Stomach (tissue), 9 donors: ENCODE measurements around the gene NR6A1. TPM values are rescaled to one million over a fixed set of nuclear protein-coding genes. Genes with fewer than 3 reads are reported as not detected.

Source experiments
- DNase-seq, 2 donors: peaks; one replicate each; pipeline versions ENCODE4 v3.0.0 to v3.0.0-alpha.2; 2013 to 2019
- H3K27ac ChIP-seq, 5 donors: fragments of 200-600 bp in 4 of 5; sonication (generic) in 4 of 5; one replicate each; pipeline ENCODE4 v1.5.1; 2013 to 2019; ENCODE audit warnings: mild to moderate bottlenecking in 1 of 5, moderate library complexity in 1 of 5
- H3K27me3 ChIP-seq, 3 donors: fragments of 200-600 bp; sonication (generic); one replicate each; pipeline ENCODE4 v1.5.1; 2017 to 2019; ENCODE audit warnings: mixed run types in 1 of 3
- H3K36me3 ChIP-seq, 4 donors: fragments of 200-600 bp; sonication (generic); 1 replicate in 3 of 4; 2 replicates in 1 of 4; pipeline ENCODE4 v1.5.1; 2016 to 2019
- H3K4me1 ChIP-seq, 4 donors: fragments of 200-600 bp; sonication (generic); one replicate each; pipeline ENCODE4 v1.5.1; 2016 to 2019
- H3K4me3 ChIP-seq, 4 donors: fragments of 200-600 bp; sonication (generic) in 3 of 4; one replicate each; pipeline ENCODE4 v1.5.1; 2016 to 2019; ENCODE audit warnings: mild to moderate bottlenecking in 1 of 4
- H3K9me3 ChIP-seq, 4 donors: fragments of 200-600 bp; sonication (generic); one replicate each; pipeline ENCODE4 v1.5.1; 2016 to 2019
- CTCF ChIP-seq, 7 experiments: fragments of 450-650 bp in 4 of 7; fragments of 200-600 bp in 3 of 7; sonication (generic) in 3 of 7; IDR thresholded peaks; one replicate each; pipeline ENCODE4 v1.5.1; 2016 to 2019; ENCODE audit warnings: antibody characterized with exemption in 7 of 7, control low read depth in 2 of 7, mild to moderate bottlenecking in 1 of 7
- EP300 ChIP-seq: sonication (generic); formaldehyde crosslinking; IDR thresholded peaks from one replicate; pipeline ENCODE4 v1.6.1; 2017; ENCODE audit warnings: antibody characterized with exemption
- POLR2A ChIP-seq, 4 donors: fragments of 450-650 bp; IDR thresholded peaks; one replicate each; pipeline ENCODE4 v1.6.1; 2016; ENCODE audit warnings: antibody characterized with exemption in 4 of 4, control low read depth in 2 of 4, mild to moderate bottlenecking in 1 of 4, moderate library complexity in 1 of 4
- POLR2AphosphoS5 ChIP-seq, 3 donors: sonication (generic); formaldehyde crosslinking; IDR thresholded peaks; one replicate each; pipeline ENCODE4 v1.6.1; 2016; ENCODE audit warnings: antibody characterized with exemption in 3 of 3
- WGBS, 5 donors: extraction: QIAGEN DNeasy Blood & Tissue Kit in 3 of 5; methylation state at CpG; one replicate each; pipeline versions ENCODE4 v1.1.5 to v1.1.7; 2013 to 2018; 5-methylcytosine and 5-hydroxymethylcytosine counted together
- intact Hi-C: fragments of 100-400 bp; cut with DNase I; formaldehyde crosslinking; loops from one replicate; pipeline ENCODE4 v1.15.1; 2023; ENCODE audit warnings: low total_unique reads
- polyA plus RNA-seq, 3 donors: library from polyadenylated mRNA; stranded (reverse); fragments of 200-250 nt; gene quantifications; one replicate each; pipeline ENCODE4 v1.2.3, GENCODE V29; 2013
- total RNA-seq, 5 donors: library from RNA; depleted of rRNA; stranded (reverse); fragments of >200 nt; gene quantifications; one replicate each; pipeline versions ENCODE4 v1.1.0 to v1.2.3, GENCODE V29; 2014 to 2016
- donor health status: healthy with polysubstance abuse.
- donor health status: Bipolar disorder and iron deficiency.
- donor health status: healthy.

The NR6A1 gene
- total and polyA plus RNA-seq, 8 donors: 0.15 to 3.2 (median 1.5) TPM; not detected in 1

DNA sequence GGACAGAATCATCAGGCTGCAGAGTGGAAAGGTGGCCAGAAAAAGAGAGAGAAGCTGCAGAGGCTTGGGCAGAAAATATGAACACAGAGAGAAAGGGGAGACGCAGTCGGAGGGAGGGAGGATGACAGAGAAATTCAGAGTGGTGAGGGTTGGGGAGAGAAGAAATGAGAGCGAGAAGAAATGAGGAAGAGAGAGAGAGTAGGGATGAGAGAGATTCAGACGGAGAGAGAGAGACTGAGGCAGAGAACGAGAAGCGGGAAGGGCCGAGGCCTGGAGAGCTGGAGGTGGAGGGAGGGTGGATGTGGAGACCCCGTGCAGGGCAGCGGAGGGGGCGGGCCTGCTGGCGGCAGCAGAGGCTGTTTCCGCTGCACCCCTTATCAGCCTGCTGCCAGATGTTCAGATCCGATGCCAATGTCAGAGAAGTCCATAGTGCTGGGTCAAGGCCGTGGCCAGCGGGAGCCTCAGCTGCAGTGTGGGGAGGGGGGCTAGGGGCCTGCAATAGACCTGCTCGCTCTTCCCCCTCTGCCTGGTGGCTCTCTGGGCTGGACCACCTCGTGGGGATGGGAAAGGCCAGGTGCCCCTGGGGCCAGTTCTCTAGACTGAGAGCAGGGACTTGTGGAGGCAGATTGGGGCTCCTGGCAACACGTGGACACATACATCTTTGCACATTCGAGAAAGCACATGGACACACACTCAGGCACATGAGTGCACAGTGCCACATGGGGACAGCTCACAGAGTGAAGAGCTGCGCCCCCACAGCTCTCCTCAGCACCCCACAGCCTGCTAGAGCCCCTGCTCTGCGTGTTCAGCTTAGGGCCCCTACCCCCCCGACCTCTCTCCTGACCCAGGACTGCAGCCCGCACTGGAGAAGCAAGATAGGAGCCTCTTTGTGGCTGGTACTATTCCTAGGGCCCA is 259.0 kb downstream of the NR6A1 start:
- peak in 1 of 2 donors; percentile 60 for DNase-seq
- 34 to 40% (median 36%) methylated on average over 20 to 23 of the region's 23 CpGs for WGBS, 5 donors
- Histone ChIP-seq H3K27me3 (peaks cover 0 to 34% (median 12%) of the 10 kb centered on the region in 3 donors), H3K36me3 (no peaks in the 10 kb centered on the region), H3K4me3 (no peak overlapping the region), H3K4me1 (peaks cover 0 to 12% (median 0%) of the 10 kb centered on the region in 4 donors), H3K27ac (no peak overlapping the region), H3K9me3 (no peaks in the 10 kb centered on the region)
- no peak for TF ChIP-seq POLR2AphosphoS5 (IDR thresholded peaks at IDR 0.05)
- TF ChIP-seq CTCF (IDR thresholded peaks at IDR 0.05): no peak
- no peak for TF ChIP-seq POLR2A (IDR thresholded peaks at IDR 0.05)
- no peak for TF ChIP-seq EP300
- intact Hi-C loops: no loop called here

- Histone ChIP-seq H3K4me3 (no peak overlapping the region), H3K27ac (no peak overlapping the region), H3K27me3 (peaks cover 0 to 41% (median 12%) of the 10 kb centered on the region in 3 donors), H3K9me3 (no peaks in the 10 kb centered on the region), H3K4me1 (peaks cover 0 to 12% (median 0%) of the 10 kb centered on the region in 4 donors), H3K36me3 (no peaks in the 10 kb centered on the region)
- 67 to 79% (median 71%) methylated on average over 4 to 6 of the region's 6 CpGs for WGBS, 5 donors
- DNase-seq: no peak
- TF ChIP-seq POLR2A (IDR thresholded peaks at IDR 0.05) (no peak), EP300 (no peak)
- intact Hi-C loops: no loop called here
Observed at GRCh38 chr9:124511426-124511840, 259.7 kb downstream of the NR6A1 start.

DNA sequence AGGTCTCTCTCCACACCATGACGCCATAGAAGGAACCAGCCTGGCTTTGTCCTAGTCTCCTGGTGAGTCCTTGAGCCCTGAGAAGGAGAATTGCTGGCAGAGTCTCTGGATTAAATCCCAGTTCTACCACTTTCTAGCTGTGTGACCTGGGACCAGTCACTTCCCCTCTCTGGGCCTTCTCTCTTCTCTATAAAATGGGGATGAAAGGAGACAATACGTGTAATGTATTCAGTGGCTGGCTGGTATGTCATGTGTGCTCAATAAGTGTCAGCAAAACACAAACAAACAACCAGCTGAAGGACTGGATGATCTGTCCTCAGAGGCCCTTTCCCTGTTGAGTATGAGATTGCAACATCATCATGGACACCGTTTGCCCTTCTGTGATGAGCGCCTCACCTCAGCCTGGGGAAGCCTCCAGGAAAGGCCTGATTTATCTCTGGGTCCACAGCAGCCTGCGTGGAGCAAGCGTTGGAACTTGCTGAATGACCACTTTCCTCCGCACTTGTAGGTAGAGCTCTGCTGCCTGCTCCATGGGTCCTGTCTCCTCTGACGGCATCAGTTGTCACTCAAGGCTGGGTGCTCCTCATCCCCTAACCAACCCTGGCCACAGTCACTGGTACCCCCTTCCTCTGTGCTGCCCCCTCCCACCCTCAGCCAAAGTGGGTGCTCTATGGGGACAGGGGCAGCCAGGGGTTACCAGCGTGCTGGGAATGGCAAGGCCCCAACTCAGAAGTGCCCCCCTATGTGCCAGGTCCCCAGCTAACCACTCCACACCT is 260.3 kb downstream of the NR6A1 start:
- TF ChIP-seq CTCF (IDR thresholded peaks at IDR 0.05): no peak
- no peak for TF ChIP-seq POLR2AphosphoS5 (IDR thresholded peaks at IDR 0.05)
- TF ChIP-seq POLR2A (IDR thresholded peaks at IDR 0.05): no peak
- TF ChIP-seq EP300: no peak
- intact Hi-C loops: no loop called here

GRCh38 chr9:124507880-124508423 is 263.2 kb downstream of the NR6A1 start:
- DNase-seq: no peak
- intact Hi-C loops: no loop called here
- WGBS, 5 donors: 87 to 93% (median 89%) methylated on average over 10 to 11 of the region's 11 CpGs
- Histone ChIP-seq H3K4me1 (peaks cover 12 to 33% (median 17%) of the 10 kb centered on the region in 4 donors), H3K36me3 (no peaks in the 10 kb centered on the region), H3K9me3 (no peaks in the 10 kb centered on the region), H3K27ac (no peak overlapping the region), H3K4me3 (no peak overlapping the region), H3K27me3 (peaks cover 22 to 69% (median 40%) of the 10 kb centered on the region in 3 donors)
- TF ChIP-seq EP300 (no peak), CTCF (IDR thresholded peaks at IDR 0.05) (no peak), POLR2AphosphoS5 (IDR thresholded peaks at IDR 0.05) (no peak), POLR2A (IDR thresholded peaks at IDR 0.05) (no peak)

More for the DNA sequence above, 260.3 kb downstream of the NR6A1 start:
- DNase-seq: no peak
- peaks cover 0 to 47% (median 17%) of the 10 kb centered on the region in 3 donors for H3K27me3 ChIP-seq
- no peaks in the 10 kb centered on the region for H3K9me3 ChIP-seq
- peaks cover 0 to 12% (median 0%) of the 10 kb centered on the region in 4 donors for H3K4me1 ChIP-seq
- H3K36me3 ChIP-seq: no peaks in the 10 kb centered on the region
- WGBS, 5 donors: 79 to 86% (median 82%) methylated on average over 9 of the region's 9 CpGs
- H3K4me3 ChIP-seq: no peak overlapping the region
- no peak overlapping the region for H3K27ac ChIP-seq
